CD1c-positive myeloid dendritic cell (primary cell): ENCODE data around the gene KDM4C.

Experiments used
- DNase-seq: peaks from one replicate; pipeline ENCODE4 v3.0.0-alpha.2; 2016; ENCODE audit errors: extremely low spot score

Gene KDM4C

GRCh38 chr9:7139886-7140285, 382.1 kb downstream of the KDM4C start:
- no peak for DNase-seq

- no peak for DNase-seq
These were observed 382.6 kb downstream of the KDM4C start for GRCh38 chr9:7140401-7140800.

- DNase-seq: no peak
These were observed 385.9 kb downstream of the KDM4C start for GRCh38 chr9:7143645-7144200.

GRCh38 chr9:7144265-7145046, 386.7 kb downstream of the KDM4C start:
- DNase-seq: no peak

- DNase-seq: no peak
These were observed 387.7 kb downstream of the KDM4C start for GRCh38 chr9:7145361-7146069.

- DNase-seq: no peak
These were observed 388.8 kb downstream of the KDM4C start for GRCh38 chr9:7146582-7146981.

GRCh38 chr9:7147121-7148090, 389.6 kb downstream of the KDM4C start:
- no peak for DNase-seq

GRCh38 chr9:7148243-7148765, 390.5 kb downstream of the KDM4C start:
- DNase-seq: no peak

- no peak for DNase-seq
These were observed 391.5 kb downstream of the KDM4C start for GRCh38 chr9:7149258-7149657.

GRCh38 chr9:7150153-7150890, 392.5 kb downstream of the KDM4C start:
- peak; percentile 36 for DNase-seq

- DNase-seq: no peak
These were observed 395.4 kb downstream of the KDM4C start for GRCh38 chr9:7153134-7153533.

- no peak for DNase-seq
These were observed 395.8 kb downstream of the KDM4C start for GRCh38 chr9:7153566-7153965.

- no peak for DNase-seq
These were observed 396.3 kb downstream of the KDM4C start for GRCh38 chr9:7154003-7154619.

- no peak for DNase-seq
These were observed 396.9 kb downstream of the KDM4C start for GRCh38 chr9:7154650-7155049.

GRCh38 chr9:7161469-7161868, 403.7 kb downstream of the KDM4C start:
- DNase-seq: no peak

- no peak for DNase-seq
These were observed 406.2 kb downstream of the KDM4C start for GRCh38 chr9:7163932-7164331.

GRCh38 chr9:7164440-7165330, 406.9 kb downstream of the KDM4C start:
- no peak for DNase-seq

GRCh38 chr9:7165331-7165975, 407.7 kb downstream of the KDM4C start:
- no peak for DNase-seq

- DNase-seq: no peak
These were observed 408.3 kb downstream of the KDM4C start for GRCh38 chr9:7166074-7166473.
